Measurements from ENCODE around the gene RGS6.

DNA sequence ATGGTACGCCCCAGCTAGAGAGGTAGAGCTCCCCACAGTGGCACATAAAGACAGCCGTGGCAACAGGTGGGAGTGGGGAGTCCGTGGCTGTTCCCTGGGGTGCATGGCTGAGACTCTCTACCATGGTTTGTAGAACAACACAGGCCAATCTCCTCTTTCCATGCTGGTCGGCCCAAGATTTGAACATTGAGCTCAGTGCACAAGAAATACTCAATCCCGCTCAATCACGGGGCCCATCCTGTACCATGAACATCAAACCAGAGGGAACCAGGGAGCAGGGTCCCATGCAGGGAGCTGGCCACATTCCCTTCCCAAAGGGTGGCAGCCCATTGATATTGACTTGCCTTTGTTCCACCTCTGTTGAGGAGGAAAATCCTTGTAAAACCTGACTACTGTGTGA, 608.6 kb downstream of the RGS6 start:
- TF ChIP-seq CTCF (IDR thresholded peaks at IDR 0.05) (no peak), EP300 (IDR thresholded peaks at IDR 0.05) (no peak)
